ENCODE data around the gene SEMA3F. TPM values are rescaled to one million over a fixed set of nuclear protein-coding genes. Genes with fewer than 3 reads are reported as not detected.

SEMA3F gene
- total RNA-seq, 3 donors from 2014 or later (not counting 1 experiment from before 2014, with no cell fraction given), result 0.16 to 1.1 (median 0.78) TPM

DNA sequence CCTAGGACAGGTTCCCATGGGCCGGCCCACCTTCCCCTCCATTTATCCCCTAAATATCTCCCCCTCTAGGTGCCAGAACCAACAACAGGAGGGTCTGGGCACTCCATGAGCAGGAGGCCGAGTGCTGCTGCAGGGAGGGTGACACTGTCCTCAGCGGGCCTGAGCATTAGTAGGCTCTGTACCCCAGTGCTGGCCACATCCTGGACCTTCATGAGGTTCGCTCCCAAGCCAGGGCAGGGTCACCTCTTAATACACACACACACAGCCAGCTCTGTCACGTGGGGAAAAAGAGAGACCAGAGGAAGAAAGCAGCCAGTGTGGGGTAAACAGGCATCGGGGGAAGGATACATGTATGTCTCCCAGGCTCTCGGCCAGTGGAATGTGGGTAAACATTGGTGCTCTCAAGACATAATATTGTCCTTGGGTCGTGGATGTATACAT, 27.9 kb upstream of the SEMA3F start:
- Histone ChIP-seq H3K4me3 (ENCODE audit: low read length) (no peak overlapping the region), H3K4me1 (ENCODE audit: control insufficient read depth, insufficient read depth, low read length) (no peaks in the 10 kb centered on the region), H3K27me3 (ENCODE audit: control insufficient read depth, insufficient read depth, low read length) (no peaks in the 10 kb centered on the region), H3K9me3 (ENCODE audit: control insufficient read depth, insufficient read depth, low read length) (no peaks in the 10 kb centered on the region), H3K36me3 (ENCODE audit: control insufficient read depth, insufficient read depth, low read length) (no peaks in the 10 kb centered on the region), H3K27ac (ENCODE audit: low read length) (no peak overlapping the region)
- 86% methylated on average over 7 of the region's 8 CpGs for WGBS (ENCODE audit: insufficient coverage)
- DNase-seq, result no peak
- no peak overlapping the region for H3K4me3 Mint-ChIP-seq
- H3K9me3 Mint-ChIP-seq, result no peaks in the 10 kb centered on the region
- intact Hi-C loops (cut with micrococcal nuclease), result no loop called here
- H3K27ac Mint-ChIP-seq, result no peak overlapping the region
- TF ChIP-seq, protein P1, sequence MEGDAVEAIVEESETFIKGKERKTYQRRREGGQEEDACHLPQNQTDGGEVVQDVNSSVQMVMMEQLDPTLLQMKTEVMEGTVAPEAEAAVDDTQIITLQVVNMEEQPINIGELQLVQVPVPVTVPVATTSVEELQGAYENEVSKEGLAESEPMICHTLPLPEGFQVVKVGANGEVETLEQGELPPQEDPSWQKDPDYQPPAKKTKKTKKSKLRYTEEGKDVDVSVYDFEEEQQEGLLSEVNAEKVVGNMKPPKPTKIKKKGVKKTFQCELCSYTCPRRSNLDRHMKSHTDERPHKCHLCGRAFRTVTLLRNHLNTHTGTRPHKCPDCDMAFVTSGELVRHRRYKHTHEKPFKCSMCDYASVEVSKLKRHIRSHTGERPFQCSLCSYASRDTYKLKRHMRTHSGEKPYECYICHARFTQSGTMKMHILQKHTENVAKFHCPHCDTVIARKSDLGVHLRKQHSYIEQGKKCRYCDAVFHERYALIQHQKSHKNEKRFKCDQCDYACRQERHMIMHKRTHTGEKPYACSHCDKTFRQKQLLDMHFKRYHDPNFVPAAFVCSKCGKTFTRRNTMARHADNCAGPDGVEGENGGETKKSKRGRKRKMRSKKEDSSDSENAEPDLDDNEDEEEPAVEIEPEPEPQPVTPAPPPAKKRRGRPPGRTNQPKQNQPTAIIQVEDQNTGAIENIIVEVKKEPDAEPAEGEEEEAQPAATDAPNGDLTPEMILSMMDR (IDR thresholded peaks at IDR 0.05), result no peak
- H3K27me3 Mint-ChIP-seq (ENCODE audit: low read depth in 2 of 2), result no peaks in the 10 kb centered on the region
- H3K36me3 Mint-ChIP-seq, result no peaks in the 10 kb centered on the region
- H3K4me1 Mint-ChIP-seq, result peaks cover 3 to 4% of the 10 kb centered on the region in 2 donors
- no peak for ATAC-seq

DNA sequence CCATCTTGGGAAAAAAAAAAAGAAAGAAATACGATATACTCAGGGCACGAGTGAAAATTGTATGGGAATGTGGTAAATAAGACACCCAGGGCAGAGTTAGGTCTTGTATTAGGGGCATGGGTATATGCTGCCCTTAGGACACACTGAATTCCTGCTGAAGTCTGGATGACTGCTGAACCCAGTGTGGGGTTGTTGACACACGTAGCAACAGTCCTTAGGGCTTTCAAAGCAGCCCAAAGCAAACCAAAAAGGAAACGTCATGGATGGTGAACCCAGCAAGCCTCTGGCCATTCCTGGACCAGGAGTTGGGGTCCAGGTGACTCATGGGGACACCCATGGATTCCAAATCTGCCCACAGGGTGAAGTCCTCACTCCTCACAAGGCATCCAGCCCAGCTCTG, 27.1 kb upstream of the SEMA3F start:
- no peaks in the 10 kb centered on the region for H3K9me3 ChIP-seq (ENCODE audit: control insufficient read depth, insufficient read depth, low read length)
- no peak for ATAC-seq
- no peak overlapping the region for H3K4me3 ChIP-seq (ENCODE audit: low read length)
- Mint-ChIP-seq H3K9me3 (no peaks in the 10 kb centered on the region), H3K4me3 (no peak overlapping the region), H3K36me3 (no peaks in the 10 kb centered on the region), H3K4me1 (peaks cover 0 to 3% of the 10 kb centered on the region in 2 donors), H3K27ac (no peak overlapping the region), H3K27me3 (ENCODE audit: low read depth in 2 of 2) (no peaks in the 10 kb centered on the region)
- no peaks in the 10 kb centered on the region for H3K27me3 ChIP-seq (ENCODE audit: control insufficient read depth, insufficient read depth, low read length)
- DNase-seq, result no peak
- WGBS (ENCODE audit: insufficient coverage), result 79% methylated on average over 4 of the region's 4 CpGs
- no peaks in the 10 kb centered on the region for H3K4me1 ChIP-seq (ENCODE audit: control insufficient read depth, insufficient read depth, low read length)
- TF ChIP-seq, protein P1 (IDR thresholded peaks at IDR 0.05), result no peak
- H3K27ac ChIP-seq (ENCODE audit: low read length), result no peak overlapping the region
- no peaks in the 10 kb centered on the region for H3K36me3 ChIP-seq (ENCODE audit: control insufficient read depth, insufficient read depth, low read length)
- intact Hi-C loops (cut with micrococcal nuclease), result no loop called here

DNA sequence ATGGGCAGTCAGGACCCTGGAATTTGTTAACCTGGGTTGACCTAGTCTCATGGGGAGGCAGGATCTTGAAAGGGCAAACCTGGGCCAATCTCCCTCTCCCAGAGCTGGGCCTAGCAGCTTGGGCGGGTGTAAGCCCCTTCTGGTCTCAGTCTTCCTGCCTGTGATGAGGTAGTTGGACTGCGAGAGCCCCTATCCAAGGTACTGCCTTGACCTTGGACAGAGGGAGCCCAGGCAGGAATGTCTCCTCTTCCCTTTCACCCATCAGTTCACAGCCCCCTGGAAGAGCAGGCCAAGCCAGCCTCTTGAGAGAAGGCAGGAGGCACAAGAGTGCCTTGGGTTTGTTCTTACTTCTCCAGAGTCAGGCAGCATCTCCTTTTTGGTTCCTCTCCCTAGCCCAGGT, 24.7 kb upstream of the SEMA3F start:
- ATAC-seq (no peak), DNase-seq (no peak)
- intact Hi-C loops (cut with micrococcal nuclease), result no loop called here
- Histone ChIP-seq H3K36me3 (ENCODE audit: control insufficient read depth, insufficient read depth, low read length) (no peaks in the 10 kb centered on the region), H3K27me3 (ENCODE audit: control insufficient read depth, insufficient read depth, low read length) (no peaks in the 10 kb centered on the region), H3K9me3 (ENCODE audit: control insufficient read depth, insufficient read depth, low read length) (no peaks in the 10 kb centered on the region), H3K4me1 (ENCODE audit: control insufficient read depth, insufficient read depth, low read length) (no peaks in the 10 kb centered on the region), H3K4me3 (ENCODE audit: low read length) (no peak overlapping the region), H3K27ac (ENCODE audit: low read length) (no peak overlapping the region)
- Mint-ChIP-seq H3K36me3 (no peaks in the 10 kb centered on the region), H3K27me3 (ENCODE audit: low read depth in 2 of 2) (no peaks in the 10 kb centered on the region), H3K27ac (no peak overlapping the region), H3K4me3 (no peak overlapping the region), H3K9me3 (no peaks in the 10 kb centered on the region), H3K4me1 (no peaks in the 10 kb centered on the region)
- 94% methylated on average over 2 of the region's 2 CpGs for WGBS (ENCODE audit: insufficient coverage)
- TF ChIP-seq, protein P1 (IDR thresholded peaks at IDR 0.05), result no peak

Data from natural killer cell (primary cell).